ENCODE results near the gene IGSF5.

DNA sequence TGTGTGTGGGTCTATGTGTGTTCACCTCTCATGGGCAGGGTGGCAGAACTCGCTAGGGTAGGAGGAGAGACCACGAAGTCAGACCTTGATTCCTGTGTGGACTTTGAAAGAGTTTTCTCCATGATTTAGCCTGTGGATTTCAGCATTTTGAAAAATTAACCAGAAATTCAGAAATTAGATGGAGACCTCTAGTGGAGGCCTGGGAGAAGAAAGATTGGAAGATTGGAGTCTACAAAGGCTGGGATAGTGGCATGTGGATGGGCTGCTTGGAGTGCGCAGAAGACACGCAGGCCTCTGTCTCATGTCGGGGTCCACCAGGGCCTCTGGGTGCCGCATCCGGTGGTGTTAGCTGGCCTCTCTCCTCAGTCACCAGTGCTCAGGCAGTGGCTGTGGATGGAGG lies 18.9 kb upstream of the IGSF5 start:
- TF ChIP-seq ZNF274 (IDR thresholded peaks at IDR 0.05; ENCODE audit: low read depth, low read length) (no peak), YY1 (IDR thresholded peaks at IDR 0.05; ENCODE audit: insufficient read depth, insufficient read length) (no peak), SUZ12 (IDR thresholded peaks at IDR 0.05; ENCODE audit: extremely low read depth, insufficient read depth, insufficient read length) (no peak)

Measured in NT2/D1 (cell line).